CD4-positive, alpha-beta T cell treated with Interleukin-17A for 4 hours (primary cell): ENCODE results near the gene ATP2B1.

Experiments used
- DNase-seq: peaks from one replicate; pipeline ENCODE4 v3.0.0-alpha.2; 2020; ENCODE audit warnings: mixed read lengths

The ATP2B1 gene

GRCh38 chr12:89690925-89691324 is 17.7 kb downstream of the ATP2B1 start:
- DNase-seq, result no peak

- no peak for DNase-seq
Measured at GRCh38 chr12:89689306-89689705, 19.3 kb downstream of the ATP2B1 start.

- no peak for DNase-seq
Measured at GRCh38 chr12:89686311-89686710, 22.3 kb downstream of the ATP2B1 start.

DNA sequence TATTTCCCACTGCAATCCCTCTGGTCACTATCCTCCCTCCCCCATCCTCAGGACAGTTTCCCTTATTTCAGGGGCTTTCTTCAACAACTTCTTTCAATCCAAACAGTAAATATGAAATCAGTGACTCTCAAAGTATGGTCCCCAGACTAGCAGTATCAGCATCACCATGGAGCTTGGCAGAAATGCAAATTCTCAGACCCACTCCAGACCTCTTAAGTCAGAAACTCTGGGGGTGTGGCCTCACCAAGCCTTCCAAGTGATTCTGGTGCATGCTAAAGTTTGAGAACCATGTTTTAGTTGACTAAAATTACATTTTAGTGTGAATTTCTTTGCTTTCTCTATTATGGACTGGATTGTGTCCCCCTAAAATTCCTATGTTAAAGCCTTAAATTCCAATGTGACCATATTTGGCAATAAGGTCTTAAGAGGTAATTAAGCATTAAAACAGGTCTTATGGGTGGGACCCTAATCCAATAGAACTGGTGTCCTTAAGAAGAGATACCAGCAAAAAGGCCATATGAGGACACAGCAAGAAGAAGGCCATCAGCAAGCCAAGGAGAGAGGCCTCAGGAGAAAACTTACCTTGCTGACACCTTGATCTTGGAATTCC is 23.2 kb downstream of the ATP2B1 start:
- no peak for DNase-seq

DNA sequence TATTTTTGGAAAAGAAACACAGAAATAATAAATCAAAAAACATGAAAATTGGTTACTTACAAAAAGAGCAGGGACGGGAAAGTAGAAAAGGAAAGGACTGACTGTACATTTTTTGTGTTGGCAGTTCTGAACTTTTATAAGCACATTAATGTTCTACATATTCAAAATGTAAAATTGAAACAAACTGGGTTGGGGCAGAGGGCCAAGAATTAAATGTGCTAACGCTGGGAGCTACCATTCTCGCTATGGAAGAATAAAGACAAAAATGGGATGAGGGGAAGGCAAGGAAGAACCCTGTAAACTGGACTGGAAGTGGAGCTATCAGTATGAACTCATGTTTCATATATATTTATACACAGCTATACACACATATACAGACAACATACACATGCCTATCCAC is 24.5 kb downstream of the ATP2B1 start:
- no peak for DNase-seq

DNA sequence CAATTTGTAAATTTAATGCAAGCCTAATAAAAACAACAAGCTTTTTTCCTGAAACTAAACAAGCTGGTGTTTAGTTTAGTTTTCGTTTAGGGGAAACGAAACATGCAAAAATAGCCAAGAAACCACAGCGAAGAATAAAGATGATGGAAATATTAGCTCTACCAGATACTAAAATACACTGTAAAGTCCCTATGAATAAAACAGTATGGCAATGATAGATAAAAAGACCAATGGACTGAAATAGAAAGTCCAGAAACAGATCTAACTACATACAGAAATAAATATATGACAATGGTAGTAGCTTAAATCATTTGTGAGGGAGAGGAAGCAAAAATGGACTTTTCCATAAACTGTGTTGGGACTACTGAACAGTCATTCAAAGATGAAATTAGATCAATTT is 26.4 kb downstream of the ATP2B1 start:
- DNase-seq, result no peak

- no peak for DNase-seq
Measured at GRCh38 chr12:89680409-89680808, 28.2 kb downstream of the ATP2B1 start.

GRCh38 chr12:89679631-89680030 is 29.0 kb downstream of the ATP2B1 start:
- no peak for DNase-seq

DNA sequence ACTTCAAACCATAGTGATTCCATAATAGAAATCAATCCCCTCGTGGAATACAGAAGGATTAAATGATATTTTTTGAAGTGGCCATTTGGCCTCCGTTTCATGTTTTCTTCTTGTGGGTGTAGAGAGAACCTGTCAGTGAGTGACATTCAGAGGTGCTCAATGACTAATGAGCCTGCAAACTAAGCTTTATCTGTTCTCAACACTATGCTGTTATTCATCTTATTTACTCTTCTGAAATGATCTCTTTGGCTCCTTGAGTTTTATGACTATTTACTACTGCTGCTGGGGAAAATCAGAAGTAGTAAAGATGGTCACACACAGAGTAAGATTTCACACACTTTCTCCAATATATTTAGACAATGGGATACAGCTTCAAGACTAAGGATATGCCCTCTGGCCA is 30.4 kb downstream of the ATP2B1 start:
- DNase-seq, result no peak

DNA sequence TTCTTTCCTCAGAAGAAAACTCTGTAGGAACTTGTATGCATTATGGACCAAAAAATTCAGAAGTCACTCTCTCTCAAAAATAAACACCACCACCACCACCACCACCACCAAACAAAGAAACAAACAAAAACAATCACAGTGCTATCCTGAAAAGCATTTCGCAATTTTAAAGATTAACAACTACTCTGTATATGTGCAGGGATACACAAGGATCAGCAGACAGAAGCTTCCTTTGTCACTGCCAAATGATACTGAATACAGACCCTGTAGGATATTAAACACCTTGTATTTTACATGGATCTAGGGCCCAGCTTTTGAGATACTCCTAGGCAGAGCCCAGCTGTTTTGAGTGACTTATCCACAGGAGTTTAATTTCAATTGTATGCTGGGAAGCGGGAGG is 31.7 kb downstream of the ATP2B1 start:
- no peak for DNase-seq

DNA sequence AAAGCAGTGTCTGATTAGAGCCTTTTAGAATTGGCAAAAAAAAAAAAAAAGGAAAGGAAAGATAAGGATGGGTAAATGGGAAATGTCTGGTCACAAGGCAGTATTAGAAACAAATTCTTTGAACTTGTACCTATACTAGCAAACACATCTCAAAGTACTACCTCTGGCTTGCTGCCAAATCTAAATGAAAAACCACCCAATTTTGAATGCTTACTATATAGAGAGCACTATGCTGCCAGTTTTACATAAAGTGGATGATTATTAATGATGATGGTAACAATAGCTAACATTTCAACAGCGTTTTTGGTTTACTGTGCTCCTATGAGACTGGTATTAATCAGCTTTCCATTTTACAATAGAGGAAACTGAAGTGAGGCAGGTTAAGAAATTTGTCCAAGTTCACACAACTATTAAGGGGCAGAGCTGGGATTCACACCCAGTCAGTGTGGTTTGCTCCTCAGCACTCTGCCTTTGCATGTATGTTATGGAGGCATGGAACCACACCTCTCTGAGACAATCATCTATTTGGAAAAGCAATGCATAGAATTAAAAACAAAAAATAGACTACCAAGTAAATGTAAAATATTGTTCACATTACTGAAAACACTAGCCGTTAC is 34.2 kb downstream of the ATP2B1 start:
- no peak for DNase-seq

DNA sequence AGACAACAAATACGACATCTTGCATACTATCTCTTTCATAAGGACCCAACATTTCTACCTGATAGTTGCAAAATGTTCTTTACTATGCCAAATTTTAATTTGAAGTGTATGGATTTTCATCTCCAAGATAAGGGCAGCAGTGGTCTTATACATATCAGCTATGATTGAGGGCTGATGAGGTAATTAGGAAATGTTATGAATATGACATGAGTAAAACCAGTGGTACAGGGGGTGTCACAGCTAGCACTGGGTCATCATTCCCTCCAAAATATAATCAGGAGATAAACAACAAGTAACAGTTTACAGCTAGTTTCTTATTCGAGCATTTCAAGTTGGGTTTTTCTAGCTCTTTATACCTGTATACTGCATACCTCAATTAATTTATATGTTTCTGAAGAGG is 35.0 kb downstream of the ATP2B1 start:
- DNase-seq, result no peak

- DNase-seq, result no peak
Measured at GRCh38 chr12:89672589-89672979, 36.1 kb downstream of the ATP2B1 start.

- DNase-seq, result no peak
Measured at GRCh38 chr12:89671469-89671868, 37.2 kb downstream of the ATP2B1 start.

DNA sequence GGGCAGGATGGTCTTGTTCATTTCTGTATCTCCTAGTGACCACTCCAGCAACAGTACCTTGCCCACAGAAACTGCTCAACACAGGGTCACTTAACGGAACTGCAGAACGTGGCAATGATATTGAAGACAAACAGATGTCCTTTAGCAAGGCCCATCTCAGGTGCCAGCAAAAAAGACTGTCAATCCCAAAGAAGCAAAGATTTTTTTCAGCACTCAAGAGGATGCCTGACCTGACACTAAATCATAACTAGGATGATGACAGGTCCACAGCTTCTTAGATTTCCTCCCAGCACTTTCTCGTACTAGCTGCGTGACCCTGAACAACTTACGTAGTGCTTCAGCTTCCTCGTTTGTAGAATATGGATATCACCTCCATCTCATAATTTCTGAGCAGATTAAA is 39.4 kb downstream of the ATP2B1 start:
- no peak for DNase-seq

DNA sequence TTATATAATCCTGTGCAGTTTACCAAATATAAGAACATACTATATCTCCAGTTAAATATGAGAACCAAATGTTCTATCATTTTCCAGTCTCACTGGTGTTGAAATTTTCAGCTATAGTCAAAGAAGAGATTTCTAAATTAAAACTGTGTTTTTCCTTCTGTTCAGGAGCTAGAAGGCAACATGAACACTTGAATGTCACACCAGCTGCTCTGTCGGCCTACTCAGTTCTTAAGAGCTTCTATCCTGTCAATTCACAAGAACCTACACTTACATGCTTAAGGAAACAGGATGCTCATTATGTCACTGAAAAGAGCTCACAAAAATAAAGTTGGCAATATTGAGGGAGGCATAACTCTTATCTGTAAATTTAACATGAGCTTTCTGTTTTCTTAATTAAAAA is 43.1 kb downstream of the ATP2B1 start:
- peak; percentile 3 for DNase-seq

DNA sequence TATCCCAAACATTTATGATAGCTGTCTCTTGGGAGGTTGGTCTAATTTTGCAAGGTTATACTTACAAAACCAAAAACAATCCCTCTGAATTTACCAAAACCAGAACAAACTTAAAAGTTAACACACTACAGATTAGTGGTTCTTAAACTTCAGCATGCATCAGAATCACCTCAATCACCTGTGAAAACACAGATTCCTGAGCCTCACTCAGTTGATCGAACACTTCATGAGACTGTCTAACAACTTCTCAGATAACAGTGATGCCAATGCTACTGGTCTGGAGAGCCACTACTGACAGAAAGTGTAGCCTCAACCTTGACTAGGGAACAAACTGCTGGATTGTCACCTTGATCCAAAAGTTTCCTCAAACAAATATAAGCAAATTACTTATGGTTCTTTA is 44.2 kb downstream of the ATP2B1 start:
- no peak for DNase-seq

DNA sequence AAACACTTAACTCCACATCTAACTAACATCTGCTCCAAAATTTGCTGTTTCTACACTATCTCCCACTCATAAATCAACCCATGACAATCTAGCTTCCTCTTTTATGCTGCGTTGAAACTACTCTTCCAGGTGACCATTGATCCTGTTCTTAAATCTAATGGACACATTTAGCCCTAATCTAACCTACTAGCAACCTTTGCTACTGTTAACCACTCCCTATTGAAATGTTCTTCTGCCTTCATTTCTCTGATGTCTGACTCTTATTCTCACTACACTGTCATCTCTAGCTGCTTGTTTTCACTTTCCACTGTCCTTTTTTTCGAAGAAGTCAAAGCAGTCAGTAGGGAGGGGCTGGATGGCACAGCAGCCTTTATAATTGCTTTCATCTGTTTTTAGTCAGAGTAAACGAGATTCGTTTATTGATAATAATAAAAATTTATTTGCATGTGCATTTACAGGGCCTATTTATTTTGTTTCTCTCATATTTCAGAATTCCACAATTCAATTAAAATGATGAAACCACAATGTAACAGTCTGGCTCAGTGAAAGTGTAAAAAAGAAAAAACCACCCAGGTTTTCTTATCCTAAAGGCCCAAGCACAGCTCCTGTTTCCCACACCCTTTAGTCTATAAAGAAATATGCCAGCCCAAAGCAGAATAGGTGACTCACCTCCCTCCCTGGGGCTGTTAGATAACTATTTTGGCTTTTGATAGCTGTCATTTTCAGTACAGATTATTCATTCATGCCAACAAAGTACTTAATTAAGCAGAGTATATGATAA is 44.9 kb downstream of the ATP2B1 start:
- DNase-seq, result peak; percentile 34

GRCh38 chr12:89662623-89663022 is 46.0 kb downstream of the ATP2B1 start:
- DNase-seq, result no peak

DNA sequence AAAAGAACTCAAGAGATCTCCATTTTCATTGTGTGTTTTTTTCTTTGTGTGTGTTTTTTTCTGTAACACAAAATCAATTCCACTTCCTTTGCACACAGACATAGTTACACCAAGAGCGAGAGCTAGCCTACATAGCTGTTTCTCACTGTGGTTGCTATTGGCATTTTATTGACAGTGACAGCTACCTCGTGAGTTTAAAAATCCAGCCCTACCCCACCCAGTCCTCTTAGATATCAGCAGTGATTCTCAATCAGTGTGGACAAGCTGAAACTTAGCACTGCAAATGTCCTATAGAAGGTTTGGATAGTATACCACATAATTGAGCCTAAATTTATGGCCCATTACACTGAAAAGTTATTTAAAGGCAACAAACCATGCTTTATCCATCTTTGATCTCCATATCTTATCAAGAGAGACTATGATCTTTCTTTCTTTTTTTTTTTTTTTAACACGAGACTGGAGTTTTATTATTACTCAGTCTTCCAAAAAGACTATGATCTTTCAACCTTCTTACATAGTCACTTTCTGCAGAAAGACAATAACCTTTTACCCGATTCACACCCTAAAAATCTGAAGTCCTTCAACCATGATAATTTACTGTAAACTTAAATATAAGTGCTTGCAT is 46.8 kb downstream of the ATP2B1 start:
- DNase-seq, result peak; percentile 3

DNA sequence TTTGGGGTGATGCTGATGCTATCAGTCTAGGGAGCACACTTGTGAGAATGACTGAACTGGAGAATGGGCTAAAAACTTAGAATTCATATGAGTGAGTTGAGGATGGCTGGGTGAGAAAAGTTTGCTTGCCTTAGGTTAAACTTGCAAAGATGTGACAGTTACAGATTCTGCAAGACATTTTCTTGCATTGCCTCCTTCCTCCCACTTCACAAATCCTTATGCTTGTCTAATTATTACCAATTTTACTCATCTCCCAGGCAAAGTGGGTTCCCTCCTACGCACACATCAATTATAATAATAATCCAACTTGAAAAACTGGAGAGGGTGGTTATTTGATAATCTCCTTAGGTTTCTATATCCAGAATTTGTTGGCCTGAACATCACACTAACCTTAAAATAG is 50.9 kb downstream of the ATP2B1 start:
- no peak for DNase-seq

- no peak for DNase-seq
Measured at GRCh38 chr12:89657066-89657465, 51.6 kb downstream of the ATP2B1 start.

DNA sequence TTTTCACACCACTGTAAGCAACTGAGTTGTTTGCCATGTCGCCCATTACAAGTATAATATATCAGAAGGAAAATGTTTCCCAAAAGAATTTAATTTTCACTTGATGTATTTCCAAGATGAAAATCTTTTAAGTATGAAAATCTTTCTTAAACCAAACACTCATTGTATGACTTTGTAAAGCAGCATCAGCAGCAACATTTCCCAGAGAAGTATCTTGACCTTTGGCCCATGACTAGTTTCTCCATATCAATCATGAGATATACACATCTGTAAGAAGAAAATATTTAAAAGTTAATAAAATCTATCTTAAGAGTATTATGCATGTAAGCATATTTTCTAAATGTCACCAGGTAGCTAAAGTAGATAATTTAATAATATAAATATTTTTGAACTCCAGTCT is 52.8 kb downstream of the ATP2B1 start:
- DNase-seq, result no peak

GRCh38 chr12:89651192-89651591 is 57.4 kb downstream of the ATP2B1 start:
- DNase-seq, result no peak
